Stimulated activated CD8-positive, alpha-beta memory T cell treated with anti-CD3 and anti-CD28 coated beads, Interleukin-7, amount 100 ng/mL, for 48 hours (primary cell): ENCODE measurements around the gene OR10P1.
"Not testable (repeated sequence)": the region's sequence is repeated elsewhere in the genome, so short reads cannot be mapped to it uniquely, and the experiment has no call there.

Source experiments
- DNase-seq, 2 donors: peaks; one replicate each; pipeline ENCODE4 v3.0.0-alpha.2; 2020; ENCODE audit warnings: low read depth in 1 of 2; ENCODE audit errors: extremely low read depth in 1 of 2

Gene OR10P1

DNA sequence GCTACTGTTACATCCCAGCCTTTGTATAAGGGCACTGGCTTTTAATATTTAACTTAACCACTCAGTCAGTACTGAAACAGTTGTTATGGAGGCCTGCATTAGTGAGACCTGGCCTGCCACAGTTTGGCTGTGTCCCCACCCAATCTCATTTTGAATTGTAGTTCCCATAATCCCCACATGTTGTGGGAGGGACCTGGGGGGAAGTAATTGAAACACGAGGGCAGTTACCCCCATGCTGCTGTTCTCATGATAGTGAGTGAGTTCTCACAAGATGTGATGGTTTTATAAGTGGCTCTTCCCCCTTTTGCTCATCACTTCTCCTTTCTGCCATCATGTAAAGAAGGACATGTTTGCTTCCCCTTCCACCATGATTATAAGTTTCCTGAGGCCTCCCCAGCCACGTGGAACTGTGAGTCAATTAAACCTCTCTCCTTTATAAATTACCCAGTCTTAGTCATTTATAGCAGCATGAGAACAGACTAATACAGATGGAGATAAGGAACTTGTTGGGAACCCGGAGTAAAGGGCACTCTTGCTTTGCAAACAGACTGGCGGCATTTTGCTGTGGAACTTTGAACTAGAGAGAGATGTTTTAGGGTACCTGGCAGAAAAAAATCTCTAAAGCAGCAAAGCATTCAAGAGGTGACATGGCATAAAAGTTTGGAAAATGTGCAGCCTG, 14.1 kb downstream of the OR10P1 start:
- DNase-seq = not testable (repeated sequence)

DNA sequence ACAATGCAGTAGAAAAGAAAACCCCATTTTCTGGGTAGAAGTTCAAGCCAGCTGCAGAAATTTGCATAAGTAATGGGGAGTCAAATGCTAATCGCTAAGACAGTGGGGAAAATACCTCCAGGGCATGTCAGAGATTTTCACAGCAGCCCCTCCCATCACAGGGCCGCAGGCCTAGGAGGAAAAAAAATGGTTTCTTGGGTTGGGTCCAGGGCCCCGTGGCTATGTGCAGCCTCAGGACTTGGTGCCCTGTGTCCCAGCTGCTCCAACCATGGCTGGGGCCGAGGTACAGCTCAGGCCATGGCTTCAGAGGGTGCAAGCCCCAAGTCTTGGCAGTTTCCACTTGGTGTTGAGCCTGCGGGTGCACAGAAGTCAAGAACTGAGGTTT, 14.6 kb downstream of the OR10P1 start:
- DNase-seq = no peak

DNA sequence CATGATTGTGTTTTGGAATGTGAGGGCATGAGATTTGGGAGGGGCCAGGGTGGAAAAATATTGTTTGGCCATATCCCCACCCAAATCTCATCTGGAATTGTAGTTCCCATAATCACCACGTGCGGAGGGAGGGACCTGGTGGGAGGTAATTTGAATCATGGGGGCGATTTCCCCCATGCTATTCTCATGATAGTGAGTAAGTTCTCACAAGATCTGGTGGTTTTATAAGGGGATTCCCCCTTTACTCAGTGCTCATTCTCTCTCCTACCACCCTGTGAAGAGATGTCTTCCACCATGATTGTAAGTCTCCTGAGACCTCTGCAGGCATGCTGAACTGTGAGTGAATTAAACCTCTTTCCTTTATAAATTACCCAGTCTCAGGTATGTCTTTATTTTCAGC, 15.7 kb downstream of the OR10P1 start:
- no peak for DNase-seq

DNA sequence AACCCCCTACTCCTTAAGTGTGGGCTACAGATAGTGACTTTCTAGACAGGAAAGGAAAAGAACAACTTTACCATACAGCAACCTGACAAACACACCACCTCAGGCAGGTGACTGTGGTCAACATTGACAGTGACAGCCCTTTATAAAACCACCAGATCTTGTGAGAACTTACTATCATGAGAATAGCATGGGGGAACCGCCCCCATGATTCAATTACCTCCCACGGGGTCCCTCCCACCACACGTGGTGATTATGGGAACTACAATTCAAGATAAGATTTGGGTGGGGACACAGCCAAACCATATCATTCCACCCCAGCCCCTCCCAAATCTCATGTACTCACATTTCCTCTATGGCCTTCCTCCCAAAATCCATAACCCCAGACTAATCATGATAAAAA, 16.3 kb downstream of the OR10P1 start:
- DNase-seq = no peak

DNA sequence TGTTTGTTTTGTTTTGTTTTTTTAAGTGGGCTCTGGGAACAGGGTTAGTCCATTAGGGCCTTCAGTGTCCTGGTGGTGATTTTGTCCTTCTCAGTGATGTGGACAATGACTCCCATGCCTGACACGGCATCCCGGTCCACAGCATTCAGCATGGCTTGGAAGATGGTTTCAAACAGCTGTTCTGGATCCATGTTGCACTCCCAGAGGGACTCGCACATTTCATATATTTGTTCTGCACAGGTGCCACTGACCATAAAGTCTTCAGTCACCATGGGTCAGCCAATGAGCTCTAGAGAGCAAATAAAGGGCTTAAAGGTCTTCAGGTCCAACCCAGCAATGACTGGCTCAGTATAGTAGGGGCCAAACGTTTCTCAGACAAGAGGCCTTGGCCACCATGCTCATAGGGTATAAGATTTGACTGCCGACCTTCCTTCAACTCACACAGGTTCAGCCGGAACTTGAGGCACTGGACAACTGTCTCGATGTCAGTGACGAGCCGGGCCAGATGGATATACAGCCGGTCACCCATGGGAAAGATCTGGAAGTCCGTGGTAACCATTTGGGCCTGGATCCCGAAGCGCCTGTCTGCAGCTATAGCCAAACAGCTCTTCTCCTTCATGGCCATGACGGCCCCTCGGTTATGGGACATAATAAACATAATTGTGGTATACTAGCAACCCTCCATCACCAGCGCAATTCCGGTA, 18.0 kb downstream of the OR10P1 start:
- no peak for DNase-seq

DNA sequence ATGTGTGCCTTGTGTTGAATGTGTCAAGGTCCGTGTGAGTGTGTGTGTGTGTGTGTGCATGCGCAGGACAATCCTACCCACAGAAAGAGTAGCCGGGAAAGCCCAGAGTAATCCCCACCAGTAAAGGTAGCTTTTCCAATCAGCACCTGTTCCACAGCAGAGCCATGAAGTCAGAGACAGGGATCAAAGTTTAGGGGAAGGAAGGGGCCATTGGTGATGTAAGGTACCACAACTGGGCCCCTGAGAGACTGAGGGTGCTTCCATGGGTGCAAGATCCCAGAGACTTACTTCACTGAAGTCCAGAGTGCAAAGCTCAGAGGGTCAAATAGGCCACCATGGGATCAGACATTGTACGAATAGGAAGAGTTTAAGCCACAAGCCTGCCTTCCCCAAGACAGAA, 20.5 kb downstream of the OR10P1 start:
- no peak for DNase-seq

DNA sequence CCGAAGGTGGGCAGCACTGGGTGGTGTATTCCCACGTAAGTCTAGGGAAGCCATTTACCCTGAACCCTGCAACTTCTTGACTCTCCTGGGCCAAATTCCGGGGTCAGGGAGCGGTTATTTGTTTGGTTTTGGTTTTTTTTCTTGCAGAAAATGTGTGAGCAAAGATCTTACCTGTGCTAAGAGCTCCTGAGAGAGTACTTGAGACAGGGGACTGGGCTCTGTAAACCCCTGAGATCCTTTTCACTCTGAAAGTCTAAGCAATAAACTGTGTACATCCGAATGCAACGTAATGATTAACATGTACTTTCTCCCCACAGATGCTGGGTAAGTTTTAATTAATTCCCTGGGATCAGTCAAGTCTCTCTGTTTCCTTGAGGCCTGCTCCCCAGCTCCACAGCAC, 21.5 kb downstream of the OR10P1 start:
- no peak for DNase-seq

DNA sequence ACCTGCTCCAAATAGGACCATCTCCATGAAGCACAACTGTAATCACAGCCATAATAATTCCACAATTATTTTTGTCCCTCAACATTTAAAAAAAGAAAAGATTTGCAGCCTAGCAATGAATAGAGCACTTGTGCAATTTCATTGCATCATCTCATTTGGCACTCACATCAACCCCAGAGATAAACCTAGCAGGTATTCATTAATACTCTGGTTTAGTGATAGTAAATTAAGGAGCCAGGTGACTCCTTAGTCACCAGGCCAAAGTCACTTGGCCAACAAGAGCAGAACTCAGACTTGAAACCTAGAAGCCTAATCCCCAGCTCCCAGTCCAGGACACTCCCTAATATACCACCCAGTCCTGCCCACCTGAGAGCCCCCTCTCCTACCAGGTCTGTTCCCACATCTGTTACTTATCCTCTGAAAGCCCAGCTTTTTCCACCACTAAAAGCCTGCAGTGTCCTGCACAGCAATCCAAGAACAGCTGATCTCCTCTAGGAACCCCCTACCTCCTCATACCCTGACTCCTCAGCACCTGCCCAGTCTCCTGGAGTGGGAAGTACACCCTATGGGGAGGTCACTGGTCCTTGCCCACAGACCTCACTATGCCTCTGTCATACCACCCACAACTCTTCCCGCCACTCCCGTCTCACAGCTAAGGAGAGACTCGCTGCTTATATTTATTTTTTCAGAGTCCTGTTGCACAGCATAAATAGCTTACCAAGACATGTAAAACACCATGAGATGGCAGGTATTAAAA, 22.1 kb downstream of the OR10P1 start:
- DNase-seq = no peak

DNA sequence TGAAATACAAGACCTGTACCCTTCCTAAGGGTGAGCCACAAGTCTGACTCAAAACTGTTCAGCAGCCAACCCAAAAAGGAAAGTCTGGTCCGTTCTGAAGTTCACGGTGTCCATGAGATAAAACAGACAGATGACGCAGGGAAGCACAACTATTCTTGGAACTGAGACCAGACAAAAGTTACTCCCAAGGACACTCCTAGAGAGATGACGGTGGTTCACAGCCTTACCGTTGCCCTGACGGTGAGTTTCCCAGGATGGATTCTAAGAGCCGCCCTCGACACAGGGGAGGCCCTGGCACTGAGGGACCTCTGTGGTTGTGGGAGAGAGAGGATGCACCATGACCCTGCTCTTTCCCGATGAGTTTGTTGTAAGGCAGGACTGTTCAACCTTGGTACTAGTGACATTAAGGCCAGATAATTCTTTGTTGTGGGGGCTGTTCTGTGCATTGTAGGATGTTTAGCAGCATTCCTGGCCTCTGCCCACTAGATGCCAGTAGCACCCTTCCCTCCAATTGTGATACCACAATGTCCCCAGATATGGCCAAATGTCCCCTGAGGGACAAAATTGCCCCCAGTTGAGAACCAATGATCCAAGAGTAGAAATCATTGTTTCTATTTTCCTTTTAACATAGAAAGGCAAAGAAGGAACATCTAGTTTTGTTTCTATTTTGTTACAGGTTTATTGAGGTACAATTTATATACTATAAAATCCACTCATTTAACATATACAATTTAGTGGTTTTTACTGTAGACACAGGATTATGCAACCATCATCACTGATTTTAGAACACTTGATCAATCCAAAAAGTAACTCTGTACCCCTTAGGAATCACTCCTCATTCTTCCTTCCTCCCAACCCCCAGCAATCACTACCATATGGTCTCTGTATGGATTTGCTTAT, 23.0 kb downstream of the OR10P1 start:
- DNase-seq = no peak

DNA sequence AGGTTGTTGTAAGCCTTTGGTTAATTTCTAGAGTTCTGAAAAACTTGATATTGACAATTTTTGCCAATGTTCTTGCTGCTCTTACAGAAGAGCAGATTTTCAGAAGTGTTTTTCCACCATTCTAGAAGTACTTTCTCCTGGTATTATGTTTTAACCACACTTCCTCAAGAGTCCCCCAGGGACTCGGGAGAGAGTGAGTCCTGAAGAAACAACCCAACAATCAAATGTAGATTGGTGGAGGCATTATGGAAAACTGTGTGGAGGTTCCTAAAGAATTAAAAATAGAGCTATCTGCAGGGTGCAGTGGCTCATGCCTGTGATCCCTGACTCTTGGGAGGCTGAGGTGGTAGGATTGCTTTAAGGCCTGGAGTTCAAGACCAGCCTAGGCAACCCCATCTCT, 26.7 kb downstream of the OR10P1 start:
- DNase-seq = no peak

DNA sequence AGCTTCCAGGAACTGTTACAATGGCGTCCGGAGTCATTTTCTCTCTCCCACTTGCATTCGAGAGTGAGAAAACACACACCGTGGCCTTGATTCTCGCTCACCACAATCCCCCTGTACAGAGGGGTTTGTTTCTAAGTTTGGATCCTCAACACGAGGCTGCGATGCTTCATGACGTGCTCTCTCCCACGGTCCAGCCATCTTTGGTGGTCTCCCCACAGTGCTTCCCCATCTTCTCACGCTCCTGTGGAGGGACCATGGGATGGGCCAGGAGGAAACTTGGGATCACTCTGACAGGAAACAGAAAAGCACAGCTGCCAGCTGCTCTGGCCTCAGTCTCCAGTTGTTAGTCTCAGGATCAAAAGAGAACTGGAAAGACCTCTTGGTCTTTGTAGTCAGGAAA, 28.1 kb downstream of the OR10P1 start:
- no peak for DNase-seq

DNA sequence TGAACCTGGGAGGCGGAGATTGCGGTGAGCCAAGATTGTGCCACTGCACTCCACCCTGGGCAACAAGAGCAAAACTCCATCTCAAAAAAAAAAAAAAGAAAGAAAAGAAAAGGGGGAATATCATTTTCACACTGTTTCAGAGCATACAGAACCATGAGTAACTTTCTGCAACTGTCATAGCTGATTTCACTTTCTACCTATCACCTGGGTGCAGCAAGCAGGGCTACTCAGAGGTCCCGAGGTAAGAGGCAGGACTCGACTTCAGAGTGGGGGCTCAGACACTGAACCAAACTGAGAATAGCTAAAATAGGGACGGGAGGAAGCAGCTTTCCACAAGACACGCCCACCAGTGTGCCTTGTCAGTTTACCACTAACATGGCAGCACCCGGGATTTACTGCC, 29.8 kb downstream of the OR10P1 start:
- DNase-seq = no peak

DNA sequence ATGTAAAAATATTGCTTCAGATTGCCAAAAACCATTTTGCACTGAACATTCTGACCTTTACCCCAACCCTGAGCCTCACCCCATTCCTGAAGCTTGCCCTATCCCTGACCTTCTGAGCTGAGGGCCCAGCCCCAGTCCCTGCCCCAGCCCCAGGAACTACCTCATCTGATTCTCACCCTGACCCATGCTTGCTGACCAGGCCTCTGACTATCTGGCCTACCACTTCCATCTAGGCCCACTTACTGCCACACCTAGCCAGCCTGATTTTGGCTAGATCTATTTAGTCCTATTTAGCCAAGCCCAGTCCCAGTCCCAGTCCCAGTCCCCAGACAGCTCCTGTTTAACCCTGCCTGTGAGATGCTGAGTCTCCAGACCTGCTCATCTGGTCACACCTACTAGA, 33.6 kb downstream of the OR10P1 start:
- DNase-seq = no peak

DNA sequence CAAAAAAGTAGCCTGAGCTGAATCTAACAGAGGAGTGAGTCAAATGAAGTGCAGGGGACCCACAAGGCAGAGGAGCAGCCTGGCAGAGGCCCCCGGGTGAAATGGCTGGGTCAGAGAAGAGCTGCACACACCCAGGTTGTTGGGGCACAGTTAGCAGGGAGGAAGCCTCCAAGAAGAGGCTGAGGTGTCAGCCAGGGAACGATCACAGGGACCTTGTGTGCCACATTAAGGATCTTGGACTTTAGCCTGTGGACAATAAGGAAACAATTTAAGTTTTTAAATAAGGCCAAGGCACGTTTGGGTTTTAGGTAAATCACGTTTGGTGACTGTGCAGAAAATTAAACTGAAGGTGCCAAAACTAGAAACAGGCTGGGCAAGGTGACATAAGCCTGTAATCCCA, 35.1 kb downstream of the OR10P1 start:
- no peak for DNase-seq

DNA sequence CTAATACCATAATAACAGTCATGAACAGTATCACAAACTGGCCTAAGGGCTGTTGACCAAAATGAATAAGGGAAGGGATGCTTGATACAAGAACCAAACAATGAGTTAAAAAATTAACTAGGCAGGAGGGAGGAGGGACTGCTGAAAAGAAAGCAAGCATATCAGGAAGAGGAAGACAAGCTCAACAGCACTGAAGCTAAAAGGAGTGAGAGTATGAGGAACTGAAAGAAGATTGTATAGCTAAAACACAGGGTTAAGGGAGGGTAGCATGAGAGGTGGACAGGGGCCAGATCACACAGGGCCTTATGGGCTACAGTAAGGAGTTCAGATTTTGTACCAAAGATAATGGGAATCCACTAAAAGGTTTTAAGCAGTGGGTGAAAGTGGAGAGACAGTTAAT, 36.9 kb downstream of the OR10P1 start:
- DNase-seq = no peak

DNA sequence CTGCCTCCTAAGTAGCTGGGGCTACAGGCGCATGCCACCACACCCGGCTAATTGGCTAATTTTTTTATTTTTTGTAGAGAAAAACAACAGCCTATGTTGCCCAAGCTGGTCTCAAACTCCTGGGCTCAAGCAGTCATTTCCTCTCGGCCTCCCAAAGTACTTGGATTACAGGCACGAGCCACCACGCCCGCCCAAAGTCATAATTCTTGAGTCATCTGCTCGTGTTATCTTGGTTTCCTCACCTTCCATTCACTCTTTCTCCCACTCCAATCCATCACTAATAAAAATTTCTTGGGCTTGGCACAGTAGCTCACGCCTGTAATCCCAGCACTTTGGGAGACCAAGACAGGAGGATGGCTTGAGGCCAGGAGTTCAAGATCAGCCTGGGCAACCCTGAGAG, 39.0 kb downstream of the OR10P1 start:
- DNase-seq = no peak

DNA sequence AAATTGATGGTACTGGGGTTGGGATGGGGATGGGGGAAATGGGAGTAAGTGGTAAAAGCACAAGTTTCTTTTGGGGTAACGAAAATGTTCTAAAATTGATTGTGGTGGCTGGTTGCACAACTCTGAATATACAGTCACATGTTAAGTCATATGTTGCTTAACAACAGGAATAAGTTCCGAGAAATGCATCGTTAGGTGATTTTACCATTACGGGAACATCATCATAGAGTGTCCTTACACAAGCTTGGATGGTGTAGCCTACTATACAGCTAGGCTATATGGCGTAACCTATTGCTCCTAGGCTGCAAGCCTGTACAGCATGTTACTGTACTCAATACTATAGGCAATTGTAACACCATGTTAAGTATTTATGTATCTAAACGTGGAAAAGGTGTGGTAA, 40.0 kb downstream of the OR10P1 start:
- DNase-seq = no peak

DNA sequence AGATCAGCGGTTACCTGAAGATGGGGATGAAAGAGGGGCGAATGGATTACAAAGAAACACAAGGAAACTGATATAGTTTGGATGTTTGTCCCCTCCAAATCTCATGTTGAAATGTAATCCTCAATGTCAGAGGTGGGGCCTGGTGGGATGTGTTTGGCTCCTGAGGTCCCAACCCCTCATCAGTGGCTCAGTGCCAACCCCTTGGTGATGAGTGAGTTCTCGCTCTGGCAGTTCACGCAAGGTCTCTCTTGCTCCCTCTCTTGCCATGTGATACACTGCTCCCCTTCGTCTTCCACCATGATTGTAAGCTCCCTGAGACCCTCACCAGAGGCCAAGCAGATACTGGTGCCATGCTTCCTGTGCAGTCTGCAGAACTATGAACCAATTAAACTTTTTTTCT, 43.0 kb downstream of the OR10P1 start:
- DNase-seq = no peak

DNA sequence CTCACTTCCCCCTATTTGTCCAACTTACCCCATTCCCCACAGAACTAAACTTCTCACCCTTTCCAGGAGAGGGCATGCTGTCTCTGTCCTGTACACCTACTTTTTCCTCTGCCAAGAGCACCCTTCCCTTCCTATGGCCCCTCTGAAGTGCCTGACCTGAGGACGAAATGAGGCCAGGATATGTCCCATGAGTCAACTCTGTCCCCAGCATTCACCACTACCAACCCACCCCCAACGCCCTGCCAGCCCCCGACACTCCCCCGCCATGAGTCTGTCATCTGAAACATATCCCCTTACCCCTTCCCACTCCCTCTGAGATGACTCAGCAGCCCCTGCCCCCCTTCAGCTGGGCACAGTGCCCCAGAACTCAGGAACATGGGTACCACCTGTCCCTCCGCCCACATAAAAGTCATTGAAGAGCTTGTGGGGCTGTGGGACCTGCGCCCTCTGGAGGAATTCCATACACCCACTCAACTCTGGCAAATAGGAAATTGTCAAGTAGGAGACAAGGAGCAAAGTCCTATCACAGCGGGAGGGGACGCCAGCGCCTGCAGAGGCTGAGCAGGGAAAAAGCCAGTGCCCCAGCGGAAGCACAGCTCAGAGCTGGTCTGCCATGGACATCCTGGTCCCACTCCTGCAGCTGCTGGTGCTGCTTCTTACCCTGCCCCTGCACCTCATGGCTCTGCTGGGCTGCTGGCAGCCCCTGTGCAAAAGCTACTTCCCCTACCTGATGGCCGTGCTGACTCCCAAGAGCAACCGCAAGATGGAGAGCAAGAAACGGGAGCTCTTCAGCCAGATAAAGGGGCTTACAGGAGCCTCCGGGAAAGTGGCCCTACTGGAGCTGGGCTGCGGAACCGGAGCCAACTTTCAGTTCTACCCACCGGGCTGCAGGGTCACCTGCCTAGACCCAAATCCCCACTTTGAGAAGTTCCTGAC, 44.7 kb downstream of the OR10P1 start:
- no peak for DNase-seq
